PFSK-1 (cell line): ENCODE results near the gene HIVEP1.

Experiments used
- FOXP2 ChIP-seq: optimal IDR thresholded peaks from 2 replicates; pipeline ENCODE3; 2011; ENCODE audit warnings: borderline replicate concordance, control low read depth, inconsistent platforms; ENCODE audit not compliant: insufficient read depth; ENCODE audit errors: extremely low read length, extremely low read depth
- POLR2AphosphoS5 ChIP-seq: IDR thresholded peaks from 2 replicates; pipeline ENCODE4 v1.6.1; 2012; ENCODE audit warnings: low read depth, mild to moderate bottlenecking, control low read depth, low read length, moderate library complexity
- REST ChIP-seq, 2 experiments: IDR thresholded peaks; 2 replicates each; pipeline versions ENCODE4 v1.6.1 to v1.8.0; 2011 to 2012; ENCODE audit warnings: low read depth in 2 of 2, low read length in 2 of 2, control low read depth in 1 of 2, inconsistent platforms in 1 of 2, mild to moderate bottlenecking in 1 of 2, moderate library complexity in 1 of 2; ENCODE audit not compliant: insufficient read depth in 1 of 2
- SIN3A ChIP-seq: IDR thresholded peaks from 2 replicates; pipeline ENCODE4 v1.6.1; 2012; ENCODE audit warnings: mild to moderate bottlenecking, low read length, moderate library complexity, borderline replicate concordance; ENCODE audit not compliant: insufficient read depth
- TAF1 ChIP-seq: IDR thresholded peaks from 2 replicates; pipeline ENCODE4 v1.6.1; 2012; ENCODE audit warnings: low read length, control low read depth, borderline replicate concordance; ENCODE audit not compliant: insufficient read depth

Gene HIVEP1

GRCh38 chr6:12032783-12033573 lies 20.9 kb downstream of the HIVEP1 start:
- TF ChIP-seq POLR2AphosphoS5: no peak
- no peak for TF ChIP-seq REST (IDR thresholded peaks at IDR 0.05; ENCODE audit: insufficient read depth in 1 of 2, low read depth in 2 of 2, low read length in 2 of 2)
- no peak for TF ChIP-seq SIN3A
- no peak for TF ChIP-seq FOXP2
- TF ChIP-seq TAF1: no peak

- no peak for TF ChIP-seq TAF1
- TF ChIP-seq POLR2AphosphoS5: no peak
- TF ChIP-seq SIN3A: no peak
- no peak for TF ChIP-seq FOXP2
- no peak for TF ChIP-seq REST (IDR thresholded peaks at IDR 0.05; ENCODE audit: insufficient read depth in 1 of 2, low read depth in 2 of 2, low read length in 2 of 2)
These were observed 21.7 kb downstream of the HIVEP1 start for GRCh38 chr6:12033770-12034169.

GRCh38 chr6:12034349-12034748 lies 22.2 kb downstream of the HIVEP1 start:
- no peak for TF ChIP-seq TAF1
- TF ChIP-seq REST (IDR thresholded peaks at IDR 0.05; ENCODE audit: insufficient read depth in 1 of 2, low read depth in 2 of 2, low read length in 2 of 2): no peak
- TF ChIP-seq FOXP2: no peak
- TF ChIP-seq SIN3A: no peak
- TF ChIP-seq POLR2AphosphoS5: no peak

GRCh38 chr6:12034837-12035236 lies 22.7 kb downstream of the HIVEP1 start:
- TF ChIP-seq TAF1 (no peak), FOXP2 (no peak), SIN3A (no peak), POLR2AphosphoS5 (no peak), REST (IDR thresholded peaks at IDR 0.05; ENCODE audit: insufficient read depth in 1 of 2, low read depth in 2 of 2, low read length in 2 of 2) (no peak)

DNA sequence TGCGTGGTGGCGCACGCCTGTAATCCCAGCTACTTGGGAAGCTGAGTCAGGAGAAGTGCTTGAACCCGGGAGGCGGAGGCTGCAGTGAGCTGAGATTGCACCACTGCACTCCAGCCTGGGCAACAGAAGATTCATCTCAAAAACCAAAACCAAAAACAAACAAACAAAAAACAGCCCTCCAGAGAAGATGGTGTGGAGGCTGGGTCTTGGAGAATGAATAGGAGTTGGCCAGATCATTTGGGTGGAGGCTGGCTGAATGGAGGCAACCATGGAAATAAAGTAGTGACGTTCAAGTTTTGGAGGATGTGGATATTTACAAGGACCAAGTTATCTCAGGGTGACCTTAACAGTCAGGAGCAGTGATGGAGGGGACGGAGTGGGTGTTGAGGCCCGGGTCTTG lies 24.7 kb downstream of the HIVEP1 start:
- TF ChIP-seq FOXP2: no peak
